Left forelimb (tissue), 1 donor: Measurements from ENCODE around the gene CORO2B.
A peak's percentile ranks its signal among the peaks of the same experiment; 100 is the strongest.
"Not testable (repeated sequence)": the region's sequence is repeated elsewhere in the genome, so short reads cannot be mapped to it uniquely, and the experiment has no call there.

Experiments used
- DNase-seq: peaks from one replicate; pipeline ENCODE4 v3.0.0-alpha.2; 2018; ENCODE audit warnings: low spot score

CORO2B gene

GRCh38 chr15:68733666-68734065, 154.9 kb downstream of the CORO2B start:
- DNase-seq, result no peak

- no peak for DNase-seq
Measured at GRCh38 chr15:68734352-68734751, 155.6 kb downstream of the CORO2B start.

- no peak for DNase-seq
Measured at GRCh38 chr15:68734881-68735280, 156.1 kb downstream of the CORO2B start.

DNA sequence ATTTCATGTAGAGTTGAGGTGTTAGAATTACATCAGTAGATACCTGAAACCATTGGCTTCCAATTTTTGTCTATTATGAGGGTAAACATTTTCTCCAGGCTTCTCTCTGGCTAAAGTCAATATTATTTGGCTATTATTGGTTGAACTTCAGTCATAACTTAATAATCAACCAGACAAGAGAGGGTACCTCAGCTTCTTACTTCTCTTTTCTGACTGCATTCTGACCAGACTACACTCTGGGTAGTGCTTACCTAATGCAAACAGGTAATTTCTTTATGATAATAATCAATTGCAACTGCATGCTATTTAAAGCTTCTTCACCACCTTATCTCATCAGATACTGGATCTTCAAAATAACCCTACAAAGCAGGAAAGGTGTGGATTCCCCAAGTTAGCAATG, 156.8 kb downstream of the CORO2B start:
- no peak for DNase-seq

DNA sequence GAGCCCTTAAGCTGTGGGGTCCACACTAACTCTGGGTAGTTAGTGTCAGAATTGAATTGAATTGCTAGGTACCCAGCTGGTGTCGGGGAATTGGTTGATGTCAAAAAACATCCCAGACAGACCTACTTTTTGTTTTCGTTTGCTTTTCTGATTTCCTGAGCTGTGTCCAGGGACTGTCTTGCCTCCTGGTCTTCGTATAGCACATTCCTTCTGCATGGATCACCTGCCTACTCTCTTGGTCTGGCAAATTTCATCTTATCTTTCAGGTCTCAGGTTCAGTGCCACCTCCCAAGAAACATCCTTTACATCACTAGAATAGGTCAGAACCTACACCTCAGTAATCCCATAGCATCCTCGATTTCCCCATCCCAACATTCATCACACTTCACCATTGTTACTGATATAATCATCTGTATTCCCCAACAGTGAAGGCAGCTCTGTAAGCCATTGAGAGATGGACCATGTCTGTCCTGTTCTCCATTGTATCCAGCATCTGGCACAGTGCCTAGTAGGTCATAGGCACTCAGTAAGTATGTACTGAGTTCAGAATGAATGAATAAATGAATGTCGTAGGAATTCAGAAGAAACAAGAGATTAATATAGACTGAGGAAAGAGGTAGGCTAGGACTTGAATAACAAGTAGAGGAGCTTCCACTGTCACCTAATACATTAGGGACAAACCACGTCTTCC, 160.7 kb downstream of the CORO2B start:
- no peak for DNase-seq

DNA sequence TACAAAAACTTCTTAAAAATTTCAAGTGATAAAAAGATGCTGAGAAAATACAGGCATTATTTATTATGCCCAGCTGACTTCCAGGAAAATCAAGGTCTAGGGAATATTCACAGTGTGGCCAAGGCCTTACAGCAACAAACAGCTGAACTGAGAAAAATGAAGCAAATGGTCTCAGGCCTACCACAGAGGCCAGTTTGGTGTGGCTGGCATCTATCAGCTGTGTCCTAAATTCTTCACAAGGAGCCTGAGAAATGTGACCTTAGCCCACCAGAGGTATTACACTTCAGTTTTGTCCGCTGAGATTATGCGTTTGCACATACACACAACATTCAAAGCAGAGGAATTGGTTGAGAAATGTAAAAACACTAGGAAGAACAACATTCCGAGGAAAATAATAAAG, 164.5 kb downstream of the CORO2B start:
- no peak for DNase-seq

- DNase-seq, result no peak
Measured at GRCh38 chr15:68749365-68749764, 170.6 kb downstream of the CORO2B start.

GRCh38 chr15:68749793-68750192, 171.0 kb downstream of the CORO2B start:
- no peak for DNase-seq

DNA sequence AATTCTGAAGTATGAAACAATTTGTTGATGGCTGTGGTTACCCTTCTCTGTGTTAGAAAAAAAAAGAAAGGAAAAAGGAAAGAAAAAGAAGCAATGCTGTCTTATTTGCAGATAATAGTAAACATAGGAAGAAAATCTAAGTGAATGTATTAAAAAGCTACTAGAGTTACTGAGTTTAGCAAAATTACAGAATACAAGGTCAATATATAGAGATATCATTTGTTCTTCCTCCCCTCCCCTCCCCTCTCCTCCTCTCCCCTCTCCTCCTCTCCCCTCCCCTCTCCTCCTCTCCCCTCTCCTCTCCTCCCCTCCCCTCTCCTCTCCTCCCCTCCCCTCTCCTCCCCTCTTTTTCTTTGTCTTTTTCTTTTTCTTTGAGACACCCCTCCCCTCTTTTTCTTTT, 172.8 kb downstream of the CORO2B start:
- no peak for DNase-seq

DNA sequence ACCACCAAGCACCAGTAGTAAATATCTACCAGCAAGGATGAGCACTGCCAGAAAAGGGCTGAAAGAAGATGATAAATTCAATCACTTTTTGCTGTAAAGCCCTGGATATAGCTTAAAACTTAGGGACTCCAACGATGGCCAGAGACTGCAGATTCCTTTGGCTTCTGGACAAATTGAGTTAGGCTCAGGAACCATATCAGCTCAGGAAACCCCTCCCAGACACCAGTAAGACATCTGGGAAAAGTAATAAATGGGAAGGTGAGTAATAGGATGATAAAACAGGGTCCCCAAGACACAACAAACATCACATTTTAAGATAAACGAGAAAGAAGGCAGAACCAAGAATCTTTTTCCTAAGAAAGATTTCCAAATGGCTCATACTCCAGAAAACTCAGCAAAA, 176.9 kb downstream of the CORO2B start:
- no peak for DNase-seq

GRCh38 chr15:68759982-68760579, 181.3 kb downstream of the CORO2B start:
- not testable (repeated sequence) for DNase-seq

DNA sequence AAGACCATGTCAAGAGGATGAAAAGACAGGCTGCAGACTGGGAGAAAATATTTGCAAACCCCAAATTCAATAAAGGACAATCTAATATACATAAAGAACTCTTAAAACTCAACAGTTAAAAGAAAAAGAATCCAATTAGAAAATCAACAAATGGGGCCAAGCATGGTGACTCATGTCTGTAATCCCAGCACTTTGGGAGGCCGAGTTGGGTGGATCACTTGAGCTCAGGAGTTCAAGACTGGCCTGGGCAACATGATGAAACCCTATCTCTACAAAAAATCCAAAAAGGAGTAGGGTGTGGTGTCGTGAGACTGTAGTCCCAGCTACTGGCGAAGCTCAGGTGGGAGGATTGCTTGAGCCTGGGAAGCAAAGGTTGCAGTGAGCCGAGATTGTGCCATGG, 184.3 kb downstream of the CORO2B start:
- no peak for DNase-seq

DNA sequence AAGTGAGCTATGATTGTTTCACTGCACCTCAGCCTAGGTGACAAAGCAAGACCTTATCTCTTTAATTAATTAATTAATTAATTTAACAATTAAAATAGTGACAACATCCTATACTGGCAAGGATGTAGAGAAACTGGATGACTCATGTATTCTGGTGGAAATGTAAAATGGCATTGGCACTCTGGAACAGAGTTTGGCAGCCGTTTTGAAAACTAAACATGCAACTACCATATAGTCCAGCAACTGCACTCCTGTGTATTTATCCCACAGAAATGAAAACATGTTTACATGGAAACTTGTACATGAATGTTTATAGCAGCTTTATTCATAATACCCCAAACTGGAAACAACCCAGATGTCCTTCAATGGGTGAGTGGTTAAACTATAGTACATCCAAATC, 185.3 kb downstream of the CORO2B start:
- DNase-seq, result no peak

DNA sequence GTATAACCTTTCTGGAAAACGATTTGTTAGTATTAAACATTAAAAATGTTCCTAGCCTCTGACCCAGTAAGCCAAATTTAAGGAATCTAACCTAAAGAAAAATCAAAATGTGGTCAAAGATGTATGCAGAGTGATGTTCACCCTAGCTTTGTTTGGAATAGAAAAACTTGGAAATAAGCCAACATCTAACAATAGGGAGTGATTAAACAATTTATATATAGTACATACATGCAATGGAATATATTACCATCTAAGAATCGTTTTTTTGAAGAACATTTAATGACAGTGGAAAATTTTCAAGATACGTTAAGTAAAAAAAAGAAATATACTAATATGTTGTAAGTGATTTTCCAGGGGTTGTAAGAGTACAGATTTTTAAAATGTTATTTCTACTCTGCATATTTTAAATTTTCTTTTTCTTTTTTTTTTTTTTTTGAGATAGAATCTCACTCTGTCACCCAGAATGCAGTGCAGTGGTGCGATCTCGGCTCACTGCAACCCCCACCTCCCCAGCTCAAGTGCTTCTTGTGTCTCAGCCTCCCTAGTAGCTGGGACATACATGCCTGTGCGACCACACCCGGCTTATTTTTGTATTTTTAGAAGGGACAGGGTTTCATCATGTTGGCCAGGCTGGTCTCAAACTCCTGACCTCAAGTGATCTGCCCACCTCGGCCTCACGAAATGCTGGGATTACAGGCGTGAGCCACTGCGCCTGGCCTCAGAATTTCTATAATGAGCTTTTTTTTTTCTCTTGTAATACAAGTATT, 187.0 kb downstream of the CORO2B start:
- no peak for DNase-seq

- no peak for DNase-seq
Measured at GRCh38 chr15:68767833-68768232, 189.0 kb downstream of the CORO2B start.

- no peak for DNase-seq
Measured at GRCh38 chr15:68768321-68768720, 189.5 kb downstream of the CORO2B start.

DNA sequence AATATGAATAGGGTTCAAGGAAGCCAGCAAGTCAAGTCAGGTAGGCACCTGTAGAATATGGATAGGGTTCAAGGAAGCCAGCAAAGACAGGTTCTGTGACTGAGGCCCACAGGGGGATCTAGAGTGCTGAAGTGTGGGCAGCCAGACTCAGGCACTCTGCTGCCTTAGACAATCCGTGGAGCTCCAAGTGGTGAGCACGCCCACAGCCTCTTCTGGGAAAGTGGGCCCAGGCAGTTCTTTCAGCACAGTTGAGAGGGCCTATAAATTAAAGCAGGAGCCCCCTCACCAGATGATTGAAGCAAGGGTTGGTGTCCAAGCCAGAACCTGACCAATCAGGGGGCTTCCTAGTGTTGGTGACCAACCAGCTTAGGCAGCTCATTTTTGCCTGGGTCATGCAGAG, 190.9 kb downstream of the CORO2B start:
- peak; percentile 22 for DNase-seq

DNA sequence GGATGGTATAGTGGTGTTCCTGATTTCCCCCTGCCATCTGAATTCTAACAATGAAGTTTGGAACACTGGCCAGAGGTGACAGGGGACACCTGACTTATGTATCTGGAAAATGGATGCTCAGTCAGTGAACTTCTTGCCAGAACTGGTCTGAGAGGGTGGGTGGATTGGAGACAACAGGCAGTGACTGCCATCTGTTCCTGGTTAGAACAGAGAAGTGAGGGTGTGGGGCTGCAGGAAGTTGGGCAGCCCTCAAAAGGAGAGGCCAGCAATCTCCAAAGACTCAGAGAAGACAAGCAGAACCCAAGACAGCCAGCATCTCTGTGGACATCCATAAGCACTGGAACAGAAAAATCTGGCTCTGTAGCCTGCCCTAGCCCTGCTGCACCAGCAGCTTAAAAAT, 191.4 kb downstream of the CORO2B start:
- DNase-seq, result peak; percentile 45

GRCh38 chr15:68773036-68773435, 194.2 kb downstream of the CORO2B start:
- peak; percentile 4 for DNase-seq

GRCh38 chr15:68774120-68774519, 195.3 kb downstream of the CORO2B start:
- peak; percentile 30 for DNase-seq

DNA sequence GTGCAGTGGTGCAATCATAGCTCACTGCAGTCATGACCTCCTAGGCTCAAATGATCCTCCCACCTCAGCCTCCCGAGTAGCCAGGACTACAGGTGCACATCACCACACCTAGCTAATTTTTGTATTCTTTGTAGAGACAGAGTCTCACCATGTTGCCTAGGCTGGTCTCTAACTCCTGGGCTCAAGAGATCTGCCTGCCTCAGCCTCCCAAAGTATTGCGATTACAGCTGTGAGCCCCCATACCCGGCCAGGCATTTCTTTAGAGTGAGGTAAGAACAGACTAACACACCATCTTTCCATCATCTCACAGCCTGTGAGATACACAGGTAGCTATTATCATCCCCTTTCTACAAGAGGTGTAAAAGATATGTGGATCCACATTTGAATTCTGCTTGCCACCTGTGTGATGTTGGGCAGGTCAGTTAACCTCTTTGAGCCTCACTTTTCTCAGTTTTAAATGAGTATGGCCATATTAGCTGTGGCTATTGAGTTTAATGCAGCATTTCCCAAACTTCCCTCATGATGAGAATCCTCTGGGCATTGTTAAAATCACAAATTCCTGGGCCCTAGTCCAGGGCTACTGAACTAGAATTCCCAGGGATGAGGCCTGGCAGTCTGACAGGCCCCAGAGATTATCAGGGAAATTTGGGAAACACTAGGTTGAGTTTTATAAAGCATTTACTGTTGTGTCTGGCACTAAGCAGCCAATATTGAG, 195.9 kb downstream of the CORO2B start:
- peak; percentile 6 for DNase-seq

DNA sequence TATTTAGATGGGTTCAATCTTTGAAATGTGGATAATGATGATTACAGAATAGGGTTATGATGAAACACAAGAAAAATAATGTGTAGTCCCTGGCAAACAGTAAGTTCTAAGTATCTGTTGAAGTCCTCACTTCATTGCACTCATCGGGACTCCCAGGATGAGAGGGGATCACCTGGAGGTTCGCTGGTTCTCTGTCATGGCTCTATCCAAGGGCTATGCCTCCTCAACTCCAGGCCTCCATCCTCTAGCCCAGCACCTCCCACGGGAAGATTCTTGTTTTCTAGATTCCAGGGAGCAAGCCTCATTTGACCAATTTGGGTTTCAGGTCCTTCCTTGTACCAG, 196.4 kb downstream of the CORO2B start:
- no peak for DNase-seq
